GM18502 (cell line): ENCODE measurements around the gene ARHGAP26.
A peak's percentile ranks its signal among the peaks of the same experiment; 100 is the strongest.

Experiments used
- ATAC-seq: cut with Tn5 transposase; IDR thresholded peaks from one replicate; pipeline ENCODE4 v1.9.1; 2021; ENCODE audit warnings: mild to moderate bottlenecking; ENCODE audit not compliant: unreplicated experiment, poor library complexity

The ARHGAP26 gene

GRCh38 chr5:142782976-142783530 lies 12.9 kb downstream of the ARHGAP26 start:
- no peak for ATAC-seq

- ATAC-seq = peak; percentile 92
Observed at GRCh38 chr5:142783601-142784341, 13.6 kb downstream of the ARHGAP26 start.

GRCh38 chr5:142784401-142784955 lies 14.3 kb downstream of the ARHGAP26 start:
- no peak for ATAC-seq

GRCh38 chr5:142785206-142785605 lies 15.0 kb downstream of the ARHGAP26 start:
- no peak for ATAC-seq

- no peak for ATAC-seq
Observed at GRCh38 chr5:142789206-142789605, 19.0 kb downstream of the ARHGAP26 start.

GRCh38 chr5:142792012-142792864 lies 22.1 kb downstream of the ARHGAP26 start:
- no peak for ATAC-seq

GRCh38 chr5:142792865-142793232 lies 22.7 kb downstream of the ARHGAP26 start:
- no peak for ATAC-seq

- ATAC-seq = no peak
Observed at GRCh38 chr5:142794537-142794936, 24.4 kb downstream of the ARHGAP26 start.

GRCh38 chr5:142795251-142795650 lies 25.1 kb downstream of the ARHGAP26 start:
- ATAC-seq = no peak

GRCh38 chr5:142796492-142797109 lies 26.4 kb downstream of the ARHGAP26 start:
- ATAC-seq = no peak

- ATAC-seq = no peak
Observed at GRCh38 chr5:142797420-142797819, 27.2 kb downstream of the ARHGAP26 start.

- ATAC-seq = no peak
Observed at GRCh38 chr5:142798099-142798770, 28.1 kb downstream of the ARHGAP26 start.

GRCh38 chr5:142800776-142801494 lies 30.8 kb downstream of the ARHGAP26 start:
- peak; percentile 93 for ATAC-seq

GRCh38 chr5:142801495-142801871 lies 31.3 kb downstream of the ARHGAP26 start:
- ATAC-seq = no peak

GRCh38 chr5:142803428-142804125 lies 33.4 kb downstream of the ARHGAP26 start:
- ATAC-seq = no peak

GRCh38 chr5:142805339-142805738 lies 35.2 kb downstream of the ARHGAP26 start:
- ATAC-seq = no peak

- ATAC-seq = no peak
Observed at GRCh38 chr5:142806841-142807267, 36.7 kb downstream of the ARHGAP26 start.

- peak; percentile 81 for ATAC-seq
Observed at GRCh38 chr5:142807372-142807911, 37.3 kb downstream of the ARHGAP26 start.
